ENCODE results near the gene FHOD3.

DNA sequence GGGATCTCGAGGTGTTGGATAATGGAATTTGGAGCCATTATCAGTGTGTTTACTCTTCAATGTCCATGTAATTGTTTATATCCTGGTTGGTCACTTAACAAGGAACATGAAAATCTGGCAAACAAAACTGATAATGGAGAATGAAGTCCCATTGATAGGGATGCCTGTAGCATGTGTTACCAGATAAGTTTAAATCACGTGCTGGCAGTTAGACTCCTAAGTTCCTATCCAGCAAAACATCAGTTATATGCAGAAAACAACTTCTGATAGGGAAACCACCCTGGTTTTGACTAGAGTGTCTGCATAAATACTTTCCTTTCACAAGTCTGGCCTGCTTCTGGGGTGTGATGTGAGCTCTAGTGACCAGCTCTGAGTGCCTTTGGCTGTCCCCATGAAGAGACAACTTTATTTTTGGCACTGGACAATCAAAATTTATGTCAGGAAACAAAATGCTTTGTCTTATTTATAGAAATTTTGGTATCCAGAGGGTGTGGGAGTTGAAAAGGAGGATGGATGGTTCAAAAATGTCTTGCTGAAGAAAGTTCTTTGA is 82.0 kb downstream of the FHOD3 start:
- TF ChIP-seq, protein P1, sequence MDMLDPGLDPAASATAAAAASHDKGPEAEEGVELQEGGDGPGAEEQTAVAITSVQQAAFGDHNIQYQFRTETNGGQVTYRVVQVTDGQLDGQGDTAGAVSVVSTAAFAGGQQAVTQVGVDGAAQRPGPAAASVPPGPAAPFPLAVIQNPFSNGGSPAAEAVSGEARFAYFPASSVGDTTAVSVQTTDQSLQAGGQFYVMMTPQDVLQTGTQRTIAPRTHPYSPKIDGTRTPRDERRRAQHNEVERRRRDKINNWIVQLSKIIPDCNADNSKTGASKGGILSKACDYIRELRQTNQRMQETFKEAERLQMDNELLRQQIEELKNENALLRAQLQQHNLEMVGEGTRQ (IDR thresholded peaks at IDR 0.05): no peak
- no peak for TF ChIP-seq POLR2A (IDR thresholded peaks at IDR 0.05; ENCODE audit: low read length)
- TF ChIP-seq CTCF (IDR thresholded peaks at IDR 0.05): no peak
- no peak for TF ChIP-seq ZFP36 (IDR thresholded peaks at IDR 0.05; ENCODE audit: borderline replicate concordance, partially characterized antibody)
- no peak for TF ChIP-seq JUN (IDR thresholded peaks at IDR 0.05)
- TF ChIP-seq RFX5 (IDR thresholded peaks at IDR 0.05): no peak
- no peak for TF ChIP-seq BHLHE40 (IDR thresholded peaks at IDR 0.05; ENCODE audit: low read depth, low read length)
- no peak for TF ChIP-seq REST (IDR thresholded peaks at IDR 0.05)
- TF ChIP-seq MYC (IDR thresholded peaks at IDR 0.05; ENCODE audit: borderline replicate concordance, low read length): no peak
